ENCODE data around the gene DEGS1. TPM values are rescaled to one million over a fixed set of nuclear protein-coding genes. Genes with fewer than 3 reads are reported as not detected.

DEGS1 gene
- total and polyA plus RNA-seq, 2 of the 4 experiments (the other 2 are of a cell fraction) = 54.8 to 109 TPM

DNA sequence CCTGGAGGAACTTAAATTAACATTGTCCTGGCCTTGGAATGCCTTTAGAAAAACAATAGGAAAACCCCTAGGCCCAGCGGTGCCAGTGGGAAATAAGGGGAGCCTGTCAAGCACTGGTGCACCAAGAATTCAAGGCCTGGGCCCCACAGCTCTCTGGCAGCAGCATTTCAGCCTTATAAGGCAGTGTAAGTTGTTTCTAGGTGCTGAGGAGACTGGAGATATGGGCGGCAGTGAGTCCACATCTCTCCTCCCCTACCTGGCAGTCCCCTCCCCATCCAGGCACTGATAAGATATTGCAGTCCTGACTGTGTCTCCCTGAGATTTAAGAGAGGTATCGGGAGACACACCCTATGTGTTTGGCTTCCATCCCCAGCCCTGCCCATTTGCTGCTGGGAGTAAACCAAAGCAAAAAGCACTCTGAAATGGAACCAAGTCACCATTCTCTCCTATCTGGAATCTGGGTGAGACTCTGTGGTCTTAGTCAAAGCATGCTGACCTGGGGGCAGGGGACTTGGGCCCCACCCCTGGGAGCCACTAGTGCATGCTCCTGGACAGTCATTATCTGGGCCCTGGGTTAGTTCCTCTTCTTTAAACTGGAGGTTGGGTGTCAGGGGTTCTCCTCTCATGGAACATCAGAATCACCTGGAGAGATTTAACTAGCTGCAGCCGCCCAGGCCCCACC, 30.5 kb downstream of the DEGS1 start:
- peaks cover 3% of the 10 kb centered on the region for H3K4me1 ChIP-seq (ENCODE audit: control insufficient read depth, insufficient read depth, low read length)
- H3K36me3 ChIP-seq (ENCODE audit: control insufficient read depth, insufficient read depth, low read length) = no peaks in the 10 kb centered on the region
- no peak overlapping the region for H3K9ac ChIP-seq (ENCODE audit: low read depth, low read length)
- H2AFZ ChIP-seq (replicated peaks; ENCODE audit: low read length, poor library complexity) = no peak overlapping the region
- ChIA-PET POLR2A (ENCODE audit: unreplicated experiment) (no interaction called here), CTCF (no interaction called here)
- no peak overlapping the region for H3K18ac ChIP-seq (ENCODE audit: low read depth, low read length)
- H3K4me2 ChIP-seq (ENCODE audit: low read depth, low read length) = no peak overlapping the region
- H3K56ac ChIP-seq (ENCODE audit: extremely low read depth, insufficient read depth, low read length) = no peak overlapping the region
- dilution Hi-C loops (cut with HindIII; ENCODE audit: low sequenced_read_pairs, unreplicated experiment) (no loop called here), intact Hi-C loops (cut with micrococcal nuclease) (no loop called here), in situ Hi-C loops (cut with MboI; ENCODE audit: low sequenced_read_pairs) (no loop called here)
- no peak overlapping the region for H2BK20ac ChIP-seq (ENCODE audit: low read depth, low read length)
- H3K79me1 ChIP-seq (ENCODE audit: low read depth in 1 of 2, low read length in 2 of 2) = no peaks in the 10 kb centered on the region
- no CpG with 5 or more reads among the region's 4 CpGs for WGBS, 2 experiments (ENCODE audit: extremely low coverage in 2 of 2, insufficient read length in 1 of 2)
- H3K23ac ChIP-seq (ENCODE audit: low read depth, low read length) = no peak overlapping the region
- DNase-seq (no peak), ATAC-seq (ENCODE audit: low read depth) (no peak)
- TF ChIP-seq, protein P1, sequence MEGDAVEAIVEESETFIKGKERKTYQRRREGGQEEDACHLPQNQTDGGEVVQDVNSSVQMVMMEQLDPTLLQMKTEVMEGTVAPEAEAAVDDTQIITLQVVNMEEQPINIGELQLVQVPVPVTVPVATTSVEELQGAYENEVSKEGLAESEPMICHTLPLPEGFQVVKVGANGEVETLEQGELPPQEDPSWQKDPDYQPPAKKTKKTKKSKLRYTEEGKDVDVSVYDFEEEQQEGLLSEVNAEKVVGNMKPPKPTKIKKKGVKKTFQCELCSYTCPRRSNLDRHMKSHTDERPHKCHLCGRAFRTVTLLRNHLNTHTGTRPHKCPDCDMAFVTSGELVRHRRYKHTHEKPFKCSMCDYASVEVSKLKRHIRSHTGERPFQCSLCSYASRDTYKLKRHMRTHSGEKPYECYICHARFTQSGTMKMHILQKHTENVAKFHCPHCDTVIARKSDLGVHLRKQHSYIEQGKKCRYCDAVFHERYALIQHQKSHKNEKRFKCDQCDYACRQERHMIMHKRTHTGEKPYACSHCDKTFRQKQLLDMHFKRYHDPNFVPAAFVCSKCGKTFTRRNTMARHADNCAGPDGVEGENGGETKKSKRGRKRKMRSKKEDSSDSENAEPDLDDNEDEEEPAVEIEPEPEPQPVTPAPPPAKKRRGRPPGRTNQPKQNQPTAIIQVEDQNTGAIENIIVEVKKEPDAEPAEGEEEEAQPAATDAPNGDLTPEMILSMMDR (conservative IDR thresholded peaks at IDR 0.05; ENCODE audit: low read depth, low read length) = no peak
- TF ChIP-seq FOS (IDR thresholded peaks at IDR 0.05; ENCODE audit: low read depth, low read length) = no peak
- no peak overlapping the region for H2AK5ac ChIP-seq (ENCODE audit: low read depth, low read length)
- H2BK120ac ChIP-seq (ENCODE audit: low read depth, low read length) = no peak overlapping the region
- no peak overlapping the region for H3K14ac ChIP-seq (replicated peaks; ENCODE audit: low read depth, low read length)
- H3K9me3 ChIP-seq (ENCODE audit: control insufficient read depth, insufficient read depth, low read length) = no peaks in the 10 kb centered on the region
- H3K27me3 ChIP-seq (ENCODE audit: control insufficient read depth, insufficient read depth, low read length) = no peaks in the 10 kb centered on the region
- BruUV-seq (replicated peaks) = no TSS peak
- H4K20me1 ChIP-seq (ENCODE audit: insufficient read depth, low read length) = no peaks in the 10 kb centered on the region
- no peak overlapping the region for H4K8ac ChIP-seq (ENCODE audit: low read depth in 2 of 2, low read length in 2 of 2)
- no peak overlapping the region for H4K5ac ChIP-seq (ENCODE audit: low read depth, low read length)
- no peak overlapping the region for H3K4ac ChIP-seq (ENCODE audit: low read depth, low read length)
- no peak overlapping the region for H2BK15ac ChIP-seq (ENCODE audit: low read depth, low read length)
- H2BK5ac ChIP-seq (ENCODE audit: low read depth, low read length, poor library complexity, severe bottlenecking) = no peak overlapping the region
- H3K27ac ChIP-seq (ENCODE audit: insufficient read depth, low read length) = no peak overlapping the region
- H4K91ac ChIP-seq (ENCODE audit: insufficient read depth, low read depth, low read length) = no peak overlapping the region
- no peak overlapping the region for H3K4me3 ChIP-seq (ENCODE audit: insufficient read depth, low read depth, low read length)
- H2AK9ac ChIP-seq (replicated peaks; ENCODE audit: low read depth, low read length, poor library complexity) = no peak overlapping the region
- H3K9me1 ChIP-seq (ENCODE audit: insufficient read depth, low read length) = no peaks in the 10 kb centered on the region

Data from IMR-90 (cell line).